DOHH2 (cell line): ENCODE results near the gene ZNF418.

Source experiments
- H3F3A ChIP-seq: fragments of 200-600 bp; sonication (generic), shearing (Covaris generic); 2 replicates; pipeline ENCODE4 v1.6.0; 2016; ENCODE audit warnings: antibody characterized with exemption, mild to moderate bottlenecking; ENCODE audit not compliant: control insufficient read depth, insufficient read depth
- H3K27ac ChIP-seq: fragments of 200-600 bp; sonication (generic); 2 replicates; pipeline ENCODE4 v1.5.1; 2014; ENCODE audit warnings: low read depth, mild to moderate bottlenecking, low read length, moderate library complexity
- H3K27me3 ChIP-seq: fragments of 200-600 bp; sonication (generic); 2 replicates; pipeline ENCODE4 v1.6.1; 2014; ENCODE audit warnings: mild to moderate bottlenecking, low read length, mixed read lengths; ENCODE audit not compliant: control insufficient read depth
- H3K36me3 ChIP-seq: fragments of 200-600 bp; sonication (generic); 2 replicates; pipeline ENCODE4 v1.6.1; 2014; ENCODE audit warnings: mild to moderate bottlenecking, low read length, moderate library complexity, mixed read lengths; ENCODE audit not compliant: control insufficient read depth
- H3K4me1 ChIP-seq: fragments of 200-600 bp; sonication (generic); 2 replicates; pipeline ENCODE4 v1.6.1; 2014; ENCODE audit warnings: mild to moderate bottlenecking, low read length, mixed read lengths; ENCODE audit not compliant: control insufficient read depth
- H3K4me2 ChIP-seq: fragments of 200-600 bp; sonication (generic); 2 replicates; pipeline ENCODE4 v1.6.0; 2014; ENCODE audit warnings: mild to moderate bottlenecking, low read length, moderate library complexity
- H3K4me3 ChIP-seq: fragments of 200-600 bp; sonication (generic); 2 replicates; pipeline ENCODE4 v1.5.1; 2014; ENCODE audit warnings: mild to moderate bottlenecking, low read length, mixed read lengths
- H3K79me2 ChIP-seq: fragments of 200-600 bp; sonication (generic); 2 replicates; pipeline ENCODE4 v1.6.1; 2014; ENCODE audit warnings: mild to moderate bottlenecking, low read length, mixed read lengths; ENCODE audit not compliant: control insufficient read depth
- H3K9me2 ChIP-seq: fragments of 200-600 bp; sonication (generic); replicated peaks from 2 replicates; pipeline ENCODE4 v1.6.1; 2014; ENCODE audit warnings: mild to moderate bottlenecking, low read length, mixed read lengths; ENCODE audit not compliant: control insufficient read depth
- H3K9me3 ChIP-seq: fragments of 200-600 bp; sonication (generic); 2 replicates; pipeline ENCODE4 v1.6.1; 2014; ENCODE audit warnings: antibody characterized with exemption, low read length, mixed read lengths; ENCODE audit not compliant: control insufficient read depth, insufficient read depth
- H4K20me1 ChIP-seq: fragments of 200-600 bp; sonication (generic); 2 replicates; pipeline ENCODE4 v1.6.0; 2014; ENCODE audit warnings: low read depth, mild to moderate bottlenecking, antibody characterized with exemption, low read length, moderate library complexity; ENCODE audit not compliant: control insufficient read depth, insufficient read depth
- EZH2phosphoT487 ChIP-seq: fragments of 200-600 bp; sonication (generic); IDR thresholded peaks from 2 replicates; pipeline ENCODE4 v1.6.1; 2017; ENCODE audit warnings: borderline replicate concordance, mild to moderate bottlenecking, antibody characterized with exemption, low read length, moderate library complexity, mixed read lengths
- TF ChIP-seq, protein P1 (sequence below): fragments of 200-600 bp; sonication (generic); IDR thresholded peaks from one replicate; pipeline ENCODE4 v1.5.1; 2014; ENCODE audit warnings: antibody characterized with exemption, mild to moderate bottlenecking, low read depth, low read length; ENCODE audit not compliant: poor library complexity, severe bottlenecking

Gene ZNF418

GRCh38 chr19:57914531-57914930 is 20.7 kb downstream of the ZNF418 start:
- no peak for TF ChIP-seq EZH2phosphoT487
- TF ChIP-seq, protein P1, sequence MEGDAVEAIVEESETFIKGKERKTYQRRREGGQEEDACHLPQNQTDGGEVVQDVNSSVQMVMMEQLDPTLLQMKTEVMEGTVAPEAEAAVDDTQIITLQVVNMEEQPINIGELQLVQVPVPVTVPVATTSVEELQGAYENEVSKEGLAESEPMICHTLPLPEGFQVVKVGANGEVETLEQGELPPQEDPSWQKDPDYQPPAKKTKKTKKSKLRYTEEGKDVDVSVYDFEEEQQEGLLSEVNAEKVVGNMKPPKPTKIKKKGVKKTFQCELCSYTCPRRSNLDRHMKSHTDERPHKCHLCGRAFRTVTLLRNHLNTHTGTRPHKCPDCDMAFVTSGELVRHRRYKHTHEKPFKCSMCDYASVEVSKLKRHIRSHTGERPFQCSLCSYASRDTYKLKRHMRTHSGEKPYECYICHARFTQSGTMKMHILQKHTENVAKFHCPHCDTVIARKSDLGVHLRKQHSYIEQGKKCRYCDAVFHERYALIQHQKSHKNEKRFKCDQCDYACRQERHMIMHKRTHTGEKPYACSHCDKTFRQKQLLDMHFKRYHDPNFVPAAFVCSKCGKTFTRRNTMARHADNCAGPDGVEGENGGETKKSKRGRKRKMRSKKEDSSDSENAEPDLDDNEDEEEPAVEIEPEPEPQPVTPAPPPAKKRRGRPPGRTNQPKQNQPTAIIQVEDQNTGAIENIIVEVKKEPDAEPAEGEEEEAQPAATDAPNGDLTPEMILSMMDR = no peak
- Histone ChIP-seq H3K27ac (no peak overlapping the region), H3K9me2 (no peaks in the 10 kb centered on the region), H3F3A (no peaks in the 10 kb centered on the region), H3K4me1 (peaks cover 7% of the 10 kb centered on the region), H3K4me2 (no peak overlapping the region), H3K36me3 (peaks cover 15% of the 10 kb centered on the region), H3K4me3 (no peak overlapping the region), H3K79me2 (no peaks in the 10 kb centered on the region; the same call in 1 of the 2 replicates), H3K9me3 (peaks cover 19% of the 10 kb centered on the region), H3K27me3 (no peaks in the 10 kb centered on the region), H4K20me1 (no peaks in the 10 kb centered on the region)

- Histone ChIP-seq H3K9me2 (no peaks in the 10 kb centered on the region), H3F3A (no peaks in the 10 kb centered on the region), H3K79me2 (no peaks in the 10 kb centered on the region), H3K36me3 (peaks cover 8% of the 10 kb centered on the region), H4K20me1 (no peaks in the 10 kb centered on the region), H3K4me1 (no peaks in the 10 kb centered on the region), H3K27me3 (no peaks in the 10 kb centered on the region), H3K27ac (no peak overlapping the region), H3K9me3 (peaks cover 9% of the 10 kb centered on the region; the same call in 1 of the 2 replicates), H3K4me2 (no peak overlapping the region), H3K4me3 (no peak overlapping the region)
- no peak for TF ChIP-seq EZH2phosphoT487
- TF ChIP-seq, protein P1 = no peak
Observed at GRCh38 chr19:57907394-57907793, 27.8 kb downstream of the ZNF418 start.

DNA sequence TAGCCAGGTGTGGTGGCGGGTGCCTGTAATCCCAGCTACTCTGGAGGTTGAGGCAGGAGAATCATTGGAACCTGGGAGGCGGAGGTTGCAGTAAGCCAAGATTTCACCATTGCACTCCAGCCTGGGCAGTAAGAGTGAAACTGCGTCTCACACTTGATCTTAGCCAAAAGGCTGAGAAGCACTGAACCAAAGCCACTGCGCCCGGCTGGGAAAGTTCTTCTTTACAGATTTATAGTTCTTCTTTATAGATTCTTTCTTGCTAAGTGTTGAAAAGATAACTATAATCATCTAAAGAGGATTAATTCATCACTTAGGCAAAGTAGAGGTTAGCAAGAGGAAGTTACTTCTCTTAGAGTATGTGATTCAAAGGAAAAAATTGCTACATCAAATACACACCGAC is 29.9 kb downstream of the ZNF418 start:
- TF ChIP-seq, protein P1 = no peak
- no peak for TF ChIP-seq EZH2phosphoT487
- Histone ChIP-seq H3K9me2 (no peaks in the 10 kb centered on the region), H3K9me3 (peaks cover 9% of the 10 kb centered on the region; the same call in 1 of the 2 replicates), H3K27me3 (no peaks in the 10 kb centered on the region), H3K4me1 (no peaks in the 10 kb centered on the region), H3K27ac (no peak overlapping the region), H3K79me2 (no peaks in the 10 kb centered on the region), H3K4me2 (no peak overlapping the region), H3K4me3 (no peak overlapping the region), H3F3A (no peaks in the 10 kb centered on the region), H4K20me1 (no peaks in the 10 kb centered on the region), H3K36me3 (no peaks in the 10 kb centered on the region; the same call in 1 of the 2 replicates)
